H4 (cell line): ENCODE results near the gene CAMKK2. TPM values are rescaled to one million over a fixed set of nuclear protein-coding genes. Genes with fewer than 3 reads are reported as not detected.
"Not testable (repeated sequence)": the region's sequence is repeated elsewhere in the genome, so short reads cannot be mapped to it uniquely, and the experiment has no call there.

Experiments
- DNase-seq: peaks from one replicate; pipeline ENCODE4 v3.0.0-alpha.2; 2015; ENCODE audit warnings: low spot score
- total RNA-seq: library from RNA; depleted of rRNA; stranded (reverse); fragments of >200 nt; shearing (Covaris generic); gene quantifications from 2 replicates; pipeline ENCODE4 v1.2.3, GENCODE V29; 2014

The CAMKK2 gene
- total RNA-seq, 1 experiment from 2014 or later, result 4.1 TPM

DNA sequence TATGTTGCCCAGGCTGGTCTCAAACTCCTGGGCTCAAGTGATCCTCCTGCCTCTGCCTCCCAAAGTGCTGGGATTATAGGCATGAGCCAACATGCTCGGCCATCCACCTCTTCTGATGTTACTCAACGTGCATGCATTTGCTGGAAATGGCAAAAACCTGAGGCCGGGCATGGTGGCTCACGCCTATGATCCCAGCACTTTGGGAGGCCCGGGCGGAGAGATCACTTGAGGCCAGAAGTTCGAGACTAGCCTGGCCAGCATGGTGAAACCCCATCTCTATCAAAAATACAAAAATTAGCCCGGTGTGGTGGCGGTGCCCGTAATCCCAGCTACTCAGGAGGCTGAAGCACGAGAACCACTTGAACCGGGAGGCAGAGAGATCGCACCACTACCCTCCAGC lies 1.9 kb upstream of the CAMKK2 start:
- not testable (repeated sequence) for DNase-seq

DNA sequence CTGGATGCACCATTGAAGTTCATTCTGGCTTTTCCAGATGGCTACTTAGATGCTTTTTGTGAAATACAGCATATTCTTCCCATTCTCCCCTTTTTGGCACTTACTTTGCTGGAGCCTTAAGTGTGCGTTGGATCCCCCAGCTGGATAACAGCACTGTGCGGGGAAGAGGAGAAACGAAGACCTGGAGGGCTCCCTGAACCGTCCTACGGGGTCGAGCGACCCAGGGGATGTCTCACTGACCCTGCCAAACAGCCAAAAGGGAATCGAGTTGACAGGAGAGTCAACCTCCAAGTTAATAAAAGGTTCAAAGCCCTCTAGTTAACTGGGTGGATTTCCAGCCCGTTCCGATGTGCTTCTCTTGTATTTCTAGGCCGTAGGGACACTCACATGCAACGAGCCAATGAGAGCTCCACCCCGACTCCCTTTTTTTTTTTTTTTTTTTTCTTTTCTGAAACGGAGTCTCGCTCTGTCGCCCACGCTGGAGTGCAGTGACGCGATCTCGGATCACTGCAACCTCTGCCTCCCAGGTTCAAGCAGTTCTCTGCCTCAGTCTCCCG lies 1.0 kb upstream of the CAMKK2 start:
- no peak for DNase-seq

DNA sequence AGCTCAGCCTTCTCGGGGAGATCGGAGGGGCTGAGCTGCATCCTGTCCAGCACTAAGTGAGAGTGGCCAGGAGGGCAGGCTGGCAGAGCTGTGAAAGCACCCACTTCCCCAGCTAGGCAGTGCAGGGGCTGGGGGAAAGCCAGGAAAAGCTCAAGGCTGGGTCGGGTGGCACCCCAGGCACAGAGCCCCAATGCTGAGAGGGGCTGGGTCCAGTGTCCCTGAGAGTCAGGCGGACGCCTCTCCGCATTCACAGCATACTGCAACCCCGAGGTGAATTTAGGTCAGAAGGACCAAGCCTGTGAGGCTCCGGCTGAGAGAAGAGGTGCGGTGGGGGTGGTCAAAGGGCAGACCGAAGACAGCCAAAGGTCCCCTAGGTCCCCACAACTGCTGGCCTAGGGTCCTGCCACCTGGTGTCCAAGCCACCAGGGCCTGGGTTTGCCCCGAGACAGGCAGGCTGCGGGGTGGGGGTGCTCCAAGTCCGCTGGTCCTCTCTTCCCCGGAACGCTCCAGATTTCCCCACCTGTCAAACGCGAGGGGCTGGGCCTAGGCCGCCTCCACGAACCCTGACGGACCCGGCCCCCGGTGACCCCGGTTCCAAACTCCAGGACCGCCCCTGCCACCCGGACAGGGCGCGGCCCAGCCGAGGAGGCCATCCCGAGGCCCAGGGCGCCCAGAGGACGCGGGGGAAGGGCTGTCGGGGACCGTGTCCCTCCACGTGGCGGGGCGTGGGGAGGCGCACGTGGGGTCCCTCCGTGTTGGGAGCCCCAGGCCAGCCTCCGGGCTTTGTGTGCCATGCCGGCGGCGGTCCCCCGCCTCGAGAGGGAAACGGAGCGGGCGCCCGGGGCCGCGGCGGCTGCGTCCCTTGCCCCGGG lies 527 bp downstream of the CAMKK2 start:
- DNase-seq, result no peak

DNA sequence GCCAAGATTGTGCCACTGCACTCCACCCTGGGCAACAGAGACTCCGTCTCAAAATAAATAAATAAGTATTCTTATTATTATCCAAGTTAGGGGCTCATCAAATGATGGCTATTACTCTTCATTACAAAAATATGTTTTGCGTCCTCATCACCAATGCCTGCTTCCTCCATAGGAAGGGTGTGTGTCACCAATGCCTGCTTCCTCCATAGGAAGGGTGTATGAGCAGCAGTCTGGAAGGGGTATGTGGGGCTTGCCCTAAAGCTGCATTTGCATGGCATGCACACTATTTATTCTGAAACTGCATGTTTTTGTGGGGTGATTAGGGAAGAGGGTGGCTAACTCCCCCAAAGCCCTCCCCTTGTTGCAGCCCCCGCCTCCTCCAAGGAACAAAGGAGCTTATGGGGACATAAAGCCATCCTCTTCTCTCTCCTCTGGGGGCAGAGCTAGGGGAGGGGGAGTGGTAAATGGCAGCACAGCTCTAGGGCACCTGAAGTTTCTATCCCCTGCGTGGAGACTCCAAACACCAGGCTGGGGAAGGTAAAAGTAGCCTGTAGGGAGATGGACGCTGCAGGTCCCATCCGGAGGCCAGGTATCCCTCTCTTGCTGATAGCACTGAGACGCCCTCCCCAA lies 1.3 kb downstream of the CAMKK2 start:
- no peak for DNase-seq

GRCh38 chr12:121294151-121294889 lies 2.2 kb downstream of the CAMKK2 start:
- no peak for DNase-seq

GRCh38 chr12:121293603-121294002 lies 2.9 kb downstream of the CAMKK2 start:
- DNase-seq, result no peak

DNA sequence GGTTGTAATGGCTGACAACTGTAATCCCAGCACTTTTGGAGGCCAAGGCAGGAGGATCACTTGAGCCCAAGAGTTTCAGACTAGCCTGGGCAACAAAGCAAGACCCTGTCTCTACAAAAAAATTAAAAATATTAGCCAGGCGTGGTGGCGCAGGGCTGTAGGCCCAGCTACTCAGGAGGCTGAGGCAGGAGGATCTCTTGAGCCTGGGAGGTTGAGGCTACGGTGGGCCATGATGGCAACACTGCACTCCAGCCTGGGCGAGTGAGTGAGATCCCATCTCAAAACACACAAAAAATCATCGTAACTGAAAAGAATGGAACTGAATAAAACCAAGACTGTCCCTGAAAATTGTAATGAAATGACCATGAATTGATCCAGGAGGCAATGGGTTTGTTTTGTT lies 6.1 kb downstream of the CAMKK2 start:
- DNase-seq, result no peak

GRCh38 chr12:121289962-121290361 lies 6.5 kb downstream of the CAMKK2 start:
- no peak for DNase-seq

DNA sequence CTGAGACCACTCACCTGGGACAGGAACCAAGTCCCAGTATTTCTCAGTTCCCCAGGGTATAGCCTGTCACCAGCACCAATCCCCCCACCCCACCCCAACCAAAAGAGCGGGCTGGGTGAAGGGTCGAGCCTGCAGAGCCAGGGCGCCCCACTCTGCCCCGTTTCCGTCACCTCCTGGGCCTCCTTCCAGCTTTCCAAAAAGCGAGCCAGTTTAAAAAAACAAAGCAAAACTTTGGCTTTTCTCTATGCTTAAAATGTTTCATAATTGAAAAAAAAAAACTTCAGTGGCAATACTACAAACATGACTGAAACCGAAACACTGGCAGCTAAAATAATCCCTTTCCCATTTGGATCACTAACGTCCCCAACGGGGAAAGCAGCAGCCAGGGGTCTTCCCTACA lies 7.5 kb downstream of the CAMKK2 start:
- no peak for DNase-seq

- no peak for DNase-seq
These were observed 8.2 kb downstream of the CAMKK2 start for GRCh38 chr12:121288158-121288845.

GRCh38 chr12:121287267-121287954 lies 9.1 kb downstream of the CAMKK2 start:
- no peak for DNase-seq

GRCh38 chr12:121285856-121286255 lies 10.7 kb downstream of the CAMKK2 start:
- DNase-seq, result no peak

GRCh38 chr12:121284551-121285390 lies 11.7 kb downstream of the CAMKK2 start:
- DNase-seq, result no peak

- no peak for DNase-seq
These were observed 12.7 kb downstream of the CAMKK2 start for GRCh38 chr12:121283841-121284240.

DNA sequence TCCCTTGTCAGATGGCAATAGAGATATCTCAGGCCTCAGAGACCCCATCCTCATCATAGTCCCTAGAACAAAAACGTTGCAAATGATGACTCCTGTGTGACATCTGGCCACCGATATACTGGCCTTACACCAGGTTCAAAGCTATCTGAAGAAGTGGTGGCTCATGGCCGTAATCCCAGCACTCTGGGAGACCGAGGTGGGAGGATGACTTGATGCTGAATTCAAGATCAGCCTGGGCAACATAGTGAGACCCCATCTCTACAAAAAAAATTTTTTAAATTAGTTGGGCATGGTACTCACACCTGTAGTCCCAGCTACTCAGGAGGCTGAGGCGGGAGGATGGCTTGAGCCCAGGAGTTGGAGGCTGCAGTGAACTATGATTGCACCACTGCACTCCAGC lies 13.1 kb downstream of the CAMKK2 start:
- DNase-seq, result no peak

DNA sequence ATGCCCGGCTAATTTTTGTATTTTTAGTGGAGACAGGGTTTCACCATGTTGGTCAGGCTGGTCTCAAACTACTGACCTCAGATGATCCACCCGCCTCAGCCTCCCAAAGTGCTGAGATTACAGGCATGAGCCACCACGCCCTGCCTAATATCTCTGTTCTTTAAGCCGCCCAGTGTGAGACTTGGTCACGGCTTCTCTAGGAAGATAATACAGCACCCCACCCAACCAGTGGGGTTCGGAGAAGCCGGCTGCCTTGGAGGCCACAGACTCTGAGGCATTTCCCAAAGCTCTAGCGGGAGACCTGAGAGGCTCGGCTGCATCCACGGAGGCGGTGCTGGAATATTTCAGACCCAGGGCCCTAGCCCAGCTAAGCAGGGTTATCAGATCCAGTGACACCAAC lies 13.6 kb downstream of the CAMKK2 start:
- DNase-seq, result not testable (repeated sequence)

- DNase-seq, result no peak
These were observed 14.3 kb downstream of the CAMKK2 start for GRCh38 chr12:121282072-121282742.

- not testable (repeated sequence) for DNase-seq
These were observed 15.4 kb downstream of the CAMKK2 start for GRCh38 chr12:121281116-121281515.

DNA sequence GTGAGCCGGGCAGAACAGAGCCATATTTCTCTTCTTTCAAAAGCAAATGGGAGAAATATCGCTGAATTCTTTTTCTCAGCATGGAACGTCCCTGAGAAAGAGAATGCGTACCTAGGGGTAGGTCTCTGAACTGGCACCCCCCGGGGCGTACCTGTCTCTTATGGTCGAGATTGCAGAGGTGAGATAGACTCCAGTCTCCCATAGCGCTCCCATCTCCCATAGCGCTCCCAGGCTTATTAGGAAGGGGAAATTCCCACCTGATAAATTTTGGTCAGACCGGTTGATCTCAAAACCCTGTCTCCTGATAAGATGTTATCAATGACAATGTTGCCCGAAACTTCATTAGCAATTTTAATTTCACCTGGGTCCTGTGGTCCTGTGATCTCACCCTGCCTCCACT lies 16.0 kb downstream of the CAMKK2 start:
- DNase-seq, result not testable (repeated sequence)

DNA sequence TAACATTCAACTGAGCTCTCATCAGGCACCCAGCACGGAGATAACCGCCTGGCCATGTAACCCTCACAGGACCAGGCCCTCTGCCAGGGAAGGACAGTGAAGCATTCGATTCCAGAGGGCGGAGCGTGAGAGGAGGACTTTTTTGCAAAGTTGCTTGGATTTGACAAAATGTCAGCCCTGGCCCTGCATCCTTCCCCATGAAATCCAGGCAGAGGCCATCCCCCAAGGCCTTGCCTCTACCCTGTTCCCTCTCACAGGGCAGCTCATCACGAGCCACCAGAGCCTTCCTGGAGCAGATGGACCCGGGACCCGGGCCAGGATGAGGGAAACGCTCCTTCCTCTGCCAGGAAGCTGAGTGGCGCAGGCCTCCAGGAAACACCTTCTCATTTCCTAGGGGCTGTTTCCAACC lies 17.0 kb downstream of the CAMKK2 start:
- DNase-seq, result no peak
